Neutrophil (primary cell): Measurements from ENCODE around the gene ZFP36L1.

Experiments
- H3K27ac ChIP-seq: fragments of 200-600 bp; sonication (generic); 2 replicates; pipeline ENCODE4 v1.5.1; 2016; ENCODE audit warnings: mild to moderate bottlenecking, moderate library complexity
- H3K27me3 ChIP-seq: fragments of 200-600 bp; sonication (generic); 2 replicates; pipeline ENCODE4 v1.6.0; 2016; ENCODE audit warnings: mild to moderate bottlenecking
- H3K36me3 ChIP-seq: fragments of 200-600 bp; sonication (generic); 2 replicates; pipeline ENCODE4 v1.5.1; 2017
- H3K4me1 ChIP-seq, 2 experiments: fragments of 200-600 bp in 1 of 2; sonication (generic) in 1 of 2; 1 replicate in 1 of 2; 2 replicates in 1 of 2; pipeline versions ENCODE4 v1.5.1 to v1.6.1; 2013 to 2016; ENCODE audit warnings: low read depth in 1 of 2, low read length in 1 of 2, mild to moderate bottlenecking in 1 of 2, moderate library complexity in 1 of 2; ENCODE audit not compliant: control insufficient read depth in 1 of 2, insufficient read depth in 1 of 2
- H3K4me3 ChIP-seq, 2 experiments: fragments of 200-600 bp in 1 of 2; sonication (generic) in 1 of 2; 1 replicate in 1 of 2; 2 replicates in 1 of 2; pipeline ENCODE4 v1.5.1; 2013 to 2016; ENCODE audit warnings: low read depth in 1 of 2, low read length in 1 of 2, mild to moderate bottlenecking in 1 of 2, moderate library complexity in 1 of 2
- H3K9me3 ChIP-seq: fragments of 200-600 bp; sonication (generic); 2 replicates; pipeline ENCODE4 v1.5.1; 2016
- TF ChIP-seq, protein P1 (sequence below): fragments of 200-600 bp; sonication (generic); IDR thresholded peaks from 2 replicates; pipeline ENCODE4 v1.5.1; 2016; ENCODE audit warnings: antibody characterized with exemption

ZFP36L1 gene

DNA sequence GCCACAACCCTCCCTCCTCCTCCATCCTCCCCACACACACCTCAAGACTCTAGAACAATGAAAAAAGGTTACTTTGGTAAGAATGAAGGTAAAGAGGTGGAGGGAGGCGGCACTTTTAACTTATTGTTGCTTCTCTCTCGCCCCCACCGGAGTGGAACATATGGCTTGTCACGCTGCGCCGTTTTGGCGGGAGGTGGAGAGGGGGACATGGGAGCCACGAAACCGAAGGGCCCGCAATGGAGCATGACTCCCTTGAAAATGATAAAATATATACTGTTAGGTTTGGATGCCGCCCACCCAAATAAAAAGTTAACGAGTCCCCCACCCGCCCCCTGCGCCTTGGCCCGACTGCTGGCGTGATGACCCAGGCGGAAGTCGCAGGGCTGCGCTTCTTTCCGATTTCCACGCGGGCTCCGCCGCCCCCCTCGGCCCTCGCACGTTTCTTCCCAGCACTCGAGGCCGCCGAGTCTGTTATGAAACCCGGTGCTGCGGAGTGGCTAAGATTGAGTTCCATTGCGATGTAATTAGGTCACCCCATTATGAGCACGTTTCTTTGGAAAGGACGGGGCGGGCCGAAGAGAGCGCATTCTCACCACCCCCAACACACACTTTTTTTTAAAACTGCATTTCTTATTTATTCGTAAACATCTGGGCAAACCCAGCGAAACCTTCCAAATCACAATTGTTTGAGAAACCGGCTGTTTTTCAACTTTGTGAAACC is 1.4 kb upstream of the ZFP36L1 start:
- peak overlapping the region; percentile 100 for H3K27ac ChIP-seq
- peaks cover 26% of the 10 kb centered on the region for H3K27me3 ChIP-seq
- TF ChIP-seq, protein P1, sequence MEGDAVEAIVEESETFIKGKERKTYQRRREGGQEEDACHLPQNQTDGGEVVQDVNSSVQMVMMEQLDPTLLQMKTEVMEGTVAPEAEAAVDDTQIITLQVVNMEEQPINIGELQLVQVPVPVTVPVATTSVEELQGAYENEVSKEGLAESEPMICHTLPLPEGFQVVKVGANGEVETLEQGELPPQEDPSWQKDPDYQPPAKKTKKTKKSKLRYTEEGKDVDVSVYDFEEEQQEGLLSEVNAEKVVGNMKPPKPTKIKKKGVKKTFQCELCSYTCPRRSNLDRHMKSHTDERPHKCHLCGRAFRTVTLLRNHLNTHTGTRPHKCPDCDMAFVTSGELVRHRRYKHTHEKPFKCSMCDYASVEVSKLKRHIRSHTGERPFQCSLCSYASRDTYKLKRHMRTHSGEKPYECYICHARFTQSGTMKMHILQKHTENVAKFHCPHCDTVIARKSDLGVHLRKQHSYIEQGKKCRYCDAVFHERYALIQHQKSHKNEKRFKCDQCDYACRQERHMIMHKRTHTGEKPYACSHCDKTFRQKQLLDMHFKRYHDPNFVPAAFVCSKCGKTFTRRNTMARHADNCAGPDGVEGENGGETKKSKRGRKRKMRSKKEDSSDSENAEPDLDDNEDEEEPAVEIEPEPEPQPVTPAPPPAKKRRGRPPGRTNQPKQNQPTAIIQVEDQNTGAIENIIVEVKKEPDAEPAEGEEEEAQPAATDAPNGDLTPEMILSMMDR, result peak; percentile 47
- H3K4me1 ChIP-seq, result peaks cover 24 to 27% of the 10 kb centered on the region in 2 experiments
- peaks cover 4% of the 10 kb centered on the region for H3K9me3 ChIP-seq
- H3K36me3 ChIP-seq, result peaks cover 25% of the 10 kb centered on the region
- H3K4me3 ChIP-seq, result peak overlapping the region; percentile 74 to 99

DNA sequence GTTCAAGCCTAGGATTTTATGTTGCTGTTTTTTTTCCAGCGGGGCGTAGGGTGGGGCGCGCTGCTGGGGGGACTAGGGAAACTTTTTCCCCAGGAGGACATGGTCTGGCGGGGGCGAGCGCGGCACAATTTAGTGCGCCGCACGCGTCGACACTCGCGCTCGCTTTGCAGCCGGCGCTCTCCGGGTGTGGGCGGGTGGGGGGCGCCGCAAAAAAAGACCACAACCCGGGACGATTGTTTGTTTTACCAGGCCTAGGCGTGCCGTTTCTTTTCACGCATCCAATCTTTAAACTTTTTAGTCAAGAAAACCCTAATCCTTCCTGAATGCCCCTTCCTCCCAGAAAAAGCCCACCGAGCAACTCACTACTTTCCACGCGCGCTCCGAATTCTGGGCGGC is 865 bp upstream of the ZFP36L1 start:
- TF ChIP-seq, protein P1, result no peak
- Histone ChIP-seq H3K36me3 (peaks cover 31% of the 10 kb centered on the region), H3K4me3 (peak overlapping the region; percentile 74 to 99), H3K9me3 (peaks cover 4% of the 10 kb centered on the region), H3K4me1 (peaks cover 29 to 31% of the 10 kb centered on the region in 2 experiments), H3K27me3 (peaks cover 23% of the 10 kb centered on the region), H3K27ac (peak overlapping the region; percentile 100)

DNA sequence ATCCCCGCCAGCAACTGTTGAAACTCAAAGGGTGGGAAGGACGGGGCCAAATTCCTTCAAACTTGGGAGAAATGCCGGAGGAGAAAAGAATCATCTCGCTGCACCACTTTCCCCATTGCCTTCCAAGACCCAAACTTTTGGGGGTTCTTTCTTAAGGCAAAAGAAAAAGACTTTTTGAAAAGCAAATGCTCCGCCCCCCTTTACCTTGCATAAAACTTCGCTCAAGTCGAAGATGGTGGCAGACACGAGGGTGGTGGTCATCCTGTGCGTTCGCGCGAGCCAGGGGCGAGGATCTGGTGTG is 239 bp downstream of the ZFP36L1 start:
- H3K4me1 ChIP-seq, result peaks cover 38 to 41% of the 10 kb centered on the region in 2 experiments
- H3K9me3 ChIP-seq, result peaks cover 4% of the 10 kb centered on the region
- TF ChIP-seq, protein P1, result no peak
- peak overlapping the region; percentile 74 to 99 for H3K4me3 ChIP-seq
- H3K27ac ChIP-seq, result peak overlapping the region; percentile 100
- peaks cover 42% of the 10 kb centered on the region for H3K36me3 ChIP-seq
- H3K27me3 ChIP-seq, result peaks cover 12% of the 10 kb centered on the region

DNA sequence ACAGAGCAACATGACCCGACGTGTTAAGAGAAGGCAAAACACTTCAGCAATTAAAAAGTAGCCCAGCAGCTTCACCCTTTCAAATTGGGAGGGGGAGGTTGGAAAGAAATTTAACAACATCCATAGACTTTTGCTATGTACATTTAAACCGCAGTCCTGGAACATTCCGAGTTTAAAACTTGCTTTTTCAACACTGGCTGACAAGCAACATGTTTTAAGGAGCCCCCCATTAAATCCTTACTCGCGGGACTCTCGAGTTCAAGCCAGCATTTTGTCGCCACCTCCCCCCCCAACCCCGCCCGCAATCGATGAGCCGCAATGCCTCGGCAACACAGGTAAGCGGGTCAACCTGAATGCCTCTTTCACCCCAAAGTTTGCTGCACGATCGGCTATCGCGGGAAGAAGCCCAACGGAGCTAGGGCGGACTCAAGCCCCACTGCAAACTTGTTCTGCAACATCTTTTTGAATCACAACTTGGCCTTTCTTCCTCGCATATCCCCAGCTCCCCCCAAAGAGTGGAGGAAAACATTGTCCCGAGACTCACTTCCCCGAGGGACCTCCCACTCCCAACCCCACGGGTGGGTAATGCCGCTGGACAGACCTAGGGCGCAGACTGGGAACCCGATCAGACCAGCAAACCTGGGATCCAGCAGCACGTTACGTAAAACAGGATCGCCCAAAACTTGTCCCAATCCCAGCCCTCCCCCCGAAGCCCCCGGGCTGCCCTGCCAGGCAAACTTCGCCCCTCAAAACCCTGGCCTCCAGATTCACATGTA is 777 bp downstream of the ZFP36L1 start:
- Histone ChIP-seq H3K27ac (peak overlapping the region; percentile 100), H3K36me3 (peaks cover 47% of the 10 kb centered on the region), H3K4me3 (peak overlapping the region; percentile 74 to 99), H3K27me3 (peaks cover 6% of the 10 kb centered on the region), H3K9me3 (peaks cover 4% of the 10 kb centered on the region), H3K4me1 (peaks cover 44 to 47% of the 10 kb centered on the region in 2 experiments)
- TF ChIP-seq, protein P1, result no peak

DNA sequence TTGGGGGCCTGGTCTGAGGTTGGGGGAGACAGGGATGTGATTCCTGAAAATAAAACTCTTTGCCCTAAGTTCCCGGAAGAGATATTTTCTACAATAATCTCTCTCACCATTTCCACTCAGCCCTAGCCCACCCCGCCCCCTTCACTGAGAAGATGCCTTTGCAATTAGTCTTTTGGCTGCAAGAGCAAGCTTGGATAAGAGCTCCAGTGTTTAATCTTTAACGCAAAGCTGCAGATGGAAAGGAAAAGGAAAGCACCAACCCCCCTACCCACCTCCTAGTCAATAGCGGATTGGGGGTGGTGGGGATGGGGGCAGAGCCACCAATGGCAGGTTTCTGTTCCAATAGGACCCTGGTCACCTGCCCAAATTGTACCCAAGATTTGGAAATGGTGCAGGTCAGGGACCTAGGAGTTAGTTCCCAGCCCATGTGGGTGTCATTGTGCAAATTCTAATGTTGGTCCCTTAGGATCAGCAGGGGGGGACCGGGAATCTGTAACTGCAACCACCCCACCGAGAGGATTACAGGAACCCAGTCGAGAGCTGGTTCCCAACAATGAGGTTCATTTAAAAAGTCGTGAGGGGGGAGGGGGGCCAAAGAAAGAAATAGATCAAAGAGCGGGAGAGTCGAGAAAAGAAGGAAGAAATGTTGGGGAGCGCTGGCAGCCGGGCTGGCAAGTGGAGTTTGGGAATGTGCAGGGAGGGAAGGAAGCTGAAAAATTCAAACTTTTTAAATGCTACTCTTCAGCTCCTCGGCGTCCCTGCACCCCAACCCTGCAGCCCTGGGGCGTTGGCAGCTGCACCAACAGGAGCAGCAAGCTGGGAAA is 1.6 kb downstream of the ZFP36L1 start:
- Histone ChIP-seq H3K9me3 (peaks cover 4% of the 10 kb centered on the region), H3K36me3 (peaks cover 55% of the 10 kb centered on the region), H3K27ac (peak overlapping the region; percentile 100), H3K4me1 (peaks cover 47 to 49% of the 10 kb centered on the region in 2 experiments), H3K27me3 (no peaks in the 10 kb centered on the region), H3K4me3 (peak overlapping the region; percentile 74 to 99)
- TF ChIP-seq, protein P1, result no peak
